Measurements from ENCODE around the gene LIPC.

Gene LIPC

DNA sequence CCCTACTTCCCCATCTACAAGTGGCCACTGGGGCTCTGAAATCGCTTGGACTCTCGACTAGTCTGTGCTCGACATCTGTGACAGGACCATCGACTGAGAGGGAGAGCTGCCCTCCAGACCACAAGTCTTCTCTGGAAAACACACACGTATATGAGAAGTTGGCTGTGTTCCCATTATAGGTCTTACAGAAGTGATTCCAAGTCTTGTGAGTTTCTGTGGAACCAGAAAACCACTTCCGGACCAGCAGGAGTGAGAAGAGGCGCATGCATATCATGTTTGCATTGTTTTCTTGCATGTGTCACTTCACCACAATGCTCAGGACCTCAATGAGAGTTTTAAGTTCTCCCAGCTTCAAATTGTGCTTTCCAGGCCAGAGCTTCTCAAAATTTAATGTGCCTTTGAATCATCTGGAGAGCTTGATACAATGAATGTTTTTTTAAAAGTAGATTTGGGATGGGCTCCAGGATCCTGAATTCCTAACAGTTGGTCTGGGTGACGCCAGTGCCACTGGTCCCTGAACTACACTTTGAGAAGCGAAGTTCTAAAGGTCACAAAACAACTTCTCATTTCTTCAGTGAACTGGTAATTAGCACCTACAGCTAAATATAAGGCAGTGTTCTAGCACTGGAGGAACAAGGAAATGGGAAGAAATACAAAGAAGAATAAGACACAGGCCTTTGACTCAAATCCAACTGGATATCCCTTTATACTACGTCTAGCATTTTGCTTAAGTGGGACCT is 15.7 kb downstream of the LIPC start:
- Histone ChIP-seq H3K9ac (ENCODE audit: low read length) (no peak overlapping the region), H3K9me2 (replicated peaks; ENCODE audit: insufficient read depth, low read length) (no peaks in the 10 kb centered on the region), H3F3A (ENCODE audit: insufficient read depth) (no peaks in the 10 kb centered on the region), H3K27ac (ENCODE audit: low read depth, low read length) (no peak overlapping the region), H3K27me3 (ENCODE audit: low read length) (no peaks in the 10 kb centered on the region; the same call in 1 of the 2 replicates), H3K79me2 (ENCODE audit: insufficient read depth, low read length) (no peaks in the 10 kb centered on the region), H3K4me3 (ENCODE audit: insufficient read depth, low read length, poor library complexity, severe bottlenecking) (no peak overlapping the region), H3K9me3 (ENCODE audit: insufficient read depth, low read length) (no peaks in the 10 kb centered on the region), H4K20me1 (ENCODE audit: low read depth, low read length) (no peaks in the 10 kb centered on the region), H2AFZ (ENCODE audit: low read depth, low read length, severe bottlenecking) (no peak overlapping the region), H3K4me2 (ENCODE audit: low read depth, low read length, poor library complexity, severe bottlenecking) (no peak overlapping the region), H3K36me3 (ENCODE audit: low read length) (no peaks in the 10 kb centered on the region)
- TF ChIP-seq, protein P1, sequence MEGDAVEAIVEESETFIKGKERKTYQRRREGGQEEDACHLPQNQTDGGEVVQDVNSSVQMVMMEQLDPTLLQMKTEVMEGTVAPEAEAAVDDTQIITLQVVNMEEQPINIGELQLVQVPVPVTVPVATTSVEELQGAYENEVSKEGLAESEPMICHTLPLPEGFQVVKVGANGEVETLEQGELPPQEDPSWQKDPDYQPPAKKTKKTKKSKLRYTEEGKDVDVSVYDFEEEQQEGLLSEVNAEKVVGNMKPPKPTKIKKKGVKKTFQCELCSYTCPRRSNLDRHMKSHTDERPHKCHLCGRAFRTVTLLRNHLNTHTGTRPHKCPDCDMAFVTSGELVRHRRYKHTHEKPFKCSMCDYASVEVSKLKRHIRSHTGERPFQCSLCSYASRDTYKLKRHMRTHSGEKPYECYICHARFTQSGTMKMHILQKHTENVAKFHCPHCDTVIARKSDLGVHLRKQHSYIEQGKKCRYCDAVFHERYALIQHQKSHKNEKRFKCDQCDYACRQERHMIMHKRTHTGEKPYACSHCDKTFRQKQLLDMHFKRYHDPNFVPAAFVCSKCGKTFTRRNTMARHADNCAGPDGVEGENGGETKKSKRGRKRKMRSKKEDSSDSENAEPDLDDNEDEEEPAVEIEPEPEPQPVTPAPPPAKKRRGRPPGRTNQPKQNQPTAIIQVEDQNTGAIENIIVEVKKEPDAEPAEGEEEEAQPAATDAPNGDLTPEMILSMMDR (IDR thresholded peaks at IDR 0.05; ENCODE audit: insufficient read depth, low read length, poor library complexity, severe bottlenecking) = no peak
- TF ChIP-seq EZH2phosphoT487 (conservative IDR thresholded peaks at IDR 0.05; ENCODE audit: low read length) = no peak

DNA sequence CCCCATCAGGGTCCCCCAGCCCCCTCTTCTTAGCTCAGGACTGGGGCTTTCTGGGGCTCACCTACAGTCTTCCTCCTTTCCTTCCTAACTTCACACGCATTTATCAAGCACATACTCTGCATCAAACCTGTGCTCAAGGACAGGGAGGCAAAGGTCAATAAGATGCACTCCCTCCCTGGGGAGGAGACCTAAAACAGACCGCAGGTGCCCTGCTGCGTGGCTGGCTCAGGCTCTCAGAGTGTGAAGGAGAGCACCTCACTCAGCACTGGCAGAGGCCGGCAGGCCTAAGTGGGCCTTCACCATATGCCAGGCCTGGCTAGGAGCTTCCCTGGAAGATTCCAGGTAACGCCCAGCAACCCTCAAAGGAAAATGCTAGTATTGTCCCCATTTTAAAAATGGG is 16.5 kb downstream of the LIPC start:
- Histone ChIP-seq H2AFZ (ENCODE audit: low read depth, low read length, severe bottlenecking) (no peak overlapping the region), H3K4me2 (ENCODE audit: low read depth, low read length, poor library complexity, severe bottlenecking) (no peak overlapping the region), H3K9me2 (replicated peaks; ENCODE audit: insufficient read depth, low read length) (peaks cover 3% of the 10 kb centered on the region; the same call in 1 of the 2 replicates), H3F3A (ENCODE audit: insufficient read depth) (no peaks in the 10 kb centered on the region), H3K27me3 (ENCODE audit: low read length) (no peaks in the 10 kb centered on the region; the same call in 1 of the 2 replicates), H3K4me3 (ENCODE audit: insufficient read depth, low read length, poor library complexity, severe bottlenecking) (no peak overlapping the region), H3K36me3 (ENCODE audit: low read length) (no peaks in the 10 kb centered on the region), H4K20me1 (ENCODE audit: low read depth, low read length) (no peaks in the 10 kb centered on the region), H3K79me2 (ENCODE audit: insufficient read depth, low read length) (no peaks in the 10 kb centered on the region), H3K9me3 (ENCODE audit: insufficient read depth, low read length) (no peaks in the 10 kb centered on the region), H3K27ac (ENCODE audit: low read depth, low read length) (no peak overlapping the region), H3K9ac (ENCODE audit: low read length) (no peak overlapping the region)
- no peak for TF ChIP-seq EZH2phosphoT487 (conservative IDR thresholded peaks at IDR 0.05; ENCODE audit: low read length)
- TF ChIP-seq, protein P1 (IDR thresholded peaks at IDR 0.05; ENCODE audit: insufficient read depth, low read length, poor library complexity, severe bottlenecking) = no peak

DNA sequence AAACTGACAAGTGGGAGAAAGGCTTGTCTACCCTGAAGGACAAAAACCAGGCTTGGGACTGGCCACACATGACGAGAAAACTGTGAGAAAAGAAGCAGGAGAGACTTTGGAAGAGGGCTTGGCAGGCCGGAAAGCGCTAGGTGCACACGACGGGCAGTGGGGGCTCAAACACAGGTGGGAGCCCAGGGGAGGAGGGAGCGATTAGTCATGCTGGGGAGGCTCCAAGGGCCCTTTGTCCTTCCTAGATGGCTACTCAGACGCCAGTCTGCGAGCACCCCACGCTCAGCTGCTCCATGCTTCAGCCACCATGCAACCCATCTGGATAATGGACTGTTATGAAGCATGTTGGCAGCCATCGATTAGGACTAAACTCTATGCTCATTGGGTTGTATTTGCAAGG is 17.1 kb downstream of the LIPC start:
- Histone ChIP-seq H3K9me2 (replicated peaks; ENCODE audit: insufficient read depth, low read length) (peaks cover 3% of the 10 kb centered on the region; the same call in 1 of the 2 replicates), H3K9ac (ENCODE audit: low read length) (no peak overlapping the region), H2AFZ (ENCODE audit: low read depth, low read length, severe bottlenecking) (no peak overlapping the region), H3K36me3 (ENCODE audit: low read length) (no peaks in the 10 kb centered on the region), H3K27me3 (ENCODE audit: low read length) (no peaks in the 10 kb centered on the region; the same call in 1 of the 2 replicates), H3K9me3 (ENCODE audit: insufficient read depth, low read length) (no peaks in the 10 kb centered on the region), H3F3A (ENCODE audit: insufficient read depth) (no peaks in the 10 kb centered on the region), H3K4me2 (ENCODE audit: low read depth, low read length, poor library complexity, severe bottlenecking) (no peak overlapping the region), H3K27ac (ENCODE audit: low read depth, low read length) (no peak overlapping the region), H3K4me3 (ENCODE audit: insufficient read depth, low read length, poor library complexity, severe bottlenecking) (no peak overlapping the region), H4K20me1 (ENCODE audit: low read depth, low read length) (no peaks in the 10 kb centered on the region), H3K79me2 (ENCODE audit: insufficient read depth, low read length) (no peaks in the 10 kb centered on the region)
- TF ChIP-seq, protein P1 (IDR thresholded peaks at IDR 0.05; ENCODE audit: insufficient read depth, low read length, poor library complexity, severe bottlenecking) = no peak
- TF ChIP-seq EZH2phosphoT487 (conservative IDR thresholded peaks at IDR 0.05; ENCODE audit: low read length) = no peak
